WTC11 (cell line): ENCODE results near the gene RGS12. TPM values are rescaled to one million over a fixed set of nuclear protein-coding genes. Genes with fewer than 3 reads are reported as not detected.

ENCODE experiments used
- ATAC-seq: fragments of 200-7000 bp; cut with Tn5 transposase; 2 replicates; pipeline ENCODE4 v1.10.0; 2021; ENCODE audit warnings: mild to moderate bottlenecking, moderate library complexity
- CTCF ChIA-PET: fragments of 300-600 bp; sonication (Branson Sonifier 250); formaldehyde crosslinking; loops from one replicate; lab custom pipeline; 2021; ENCODE audit warnings: antibody characterized with exemption; lab: Charles Lee
- POLR2A ChIA-PET: fragments of 350-600 bp; sonication (Branson Sonifier 250); formaldehyde crosslinking; loops from one replicate; lab custom pipeline; 2021; ENCODE audit warnings: antibody characterized with exemption; lab: Charles Lee
- DNase-seq: peaks from one replicate; pipeline ENCODE4 v3.0.0; 2021; ENCODE audit warnings: low spot score
- H3K27ac Mint-ChIP-seq: 2 replicates; pipeline ENCODE4 v1.8.0; 2021; ENCODE audit warnings: mixed read lengths
- H3K27me3 Mint-ChIP-seq: 2 replicates; pipeline ENCODE4 v1.8.0; 2021; ENCODE audit warnings: low read depth, mild to moderate bottlenecking, moderate library complexity, mixed read lengths
- H3K36me3 Mint-ChIP-seq: 2 replicates; pipeline ENCODE4 v1.8.0; 2021; ENCODE audit warnings: mixed read lengths
- H3K4me1 Mint-ChIP-seq: 2 replicates; pipeline ENCODE4 v1.8.0; 2022; ENCODE audit warnings: mixed read lengths
- H3K4me3 Mint-ChIP-seq: 2 replicates; pipeline ENCODE4 v1.8.0; 2021; ENCODE audit warnings: mild to moderate bottlenecking, moderate library complexity, mixed read lengths
- H3K9me3 Mint-ChIP-seq: 2 replicates; pipeline ENCODE4 v1.8.0; 2021; ENCODE audit warnings: mixed read lengths
- CREM ChIP-seq: sonication (generic); formaldehyde crosslinking; IDR thresholded peaks from 2 replicates; pipeline ENCODE4 v1.8.1; 2022; ENCODE audit warnings: mild to moderate bottlenecking, missing genetic modification reagents, moderate library complexity
- ESRRA ChIP-seq: sonication (generic); formaldehyde crosslinking; IDR thresholded peaks from 2 replicates; pipeline ENCODE4 v1.8.1; 2022; ENCODE audit warnings: mild to moderate bottlenecking, missing genetic modification reagents, borderline replicate concordance
- ETV6 ChIP-seq: sonication (generic); formaldehyde crosslinking; IDR thresholded peaks from 2 replicates; pipeline ENCODE4 v1.8.1; 2022; ENCODE audit warnings: mild to moderate bottlenecking, missing genetic modification reagents
- FOXP1 ChIP-seq: sonication (generic); formaldehyde crosslinking; IDR thresholded peaks from 2 replicates; pipeline ENCODE4 v1.8.0; 2022; ENCODE audit warnings: missing genetic modification reagents, mild to moderate bottlenecking, moderate library complexity, borderline replicate concordance
- GRHL2 ChIP-seq: fragments of 250-450 bp; sonication (Bioruptor Pico); IDR thresholded peaks from 2 replicates; pipeline ENCODE4 v1.8.0; 2022; ENCODE audit warnings: mild to moderate bottlenecking, moderate library complexity; ENCODE audit not compliant: insufficient replicate concordance, severe bottlenecking
- JUN ChIP-seq: sonication (generic); formaldehyde crosslinking; IDR thresholded peaks from 2 replicates; pipeline ENCODE4 v1.8.0; 2023; ENCODE audit warnings: mild to moderate bottlenecking, missing genetic modification reagents
- KAT7 ChIP-seq: sonication (generic); formaldehyde crosslinking; IDR thresholded peaks from 2 replicates; pipeline ENCODE4 v1.8.1; 2023; ENCODE audit warnings: missing genetic modification reagents, mild to moderate bottlenecking, borderline replicate concordance
- MYBL2 ChIP-seq: sonication (generic); formaldehyde crosslinking; IDR thresholded peaks from 2 replicates; pipeline ENCODE4 v1.8.1; 2023; ENCODE audit warnings: mild to moderate bottlenecking, moderate library complexity, missing genetic modification reagents
- PREB ChIP-seq: sonication (generic); formaldehyde crosslinking; IDR thresholded peaks from 2 replicates; pipeline ENCODE4 v1.8.1; 2022; ENCODE audit warnings: mild to moderate bottlenecking, missing genetic modification reagents, moderate library complexity, borderline replicate concordance
- PRRX2 ChIP-seq: fragments of 250-450 bp; sonication (Bioruptor Pico); IDR thresholded peaks from 2 replicates; pipeline ENCODE4 v1.8.0; 2021; ENCODE audit warnings: mild to moderate bottlenecking
- SMAD4 ChIP-seq: sonication (generic); formaldehyde crosslinking; IDR thresholded peaks from 2 replicates; pipeline ENCODE4 v1.8.0; 2022; ENCODE audit warnings: mild to moderate bottlenecking, missing genetic modification reagents
- SP1 ChIP-seq: sonication (generic); formaldehyde crosslinking; conservative IDR thresholded peaks from 2 replicates; pipeline ENCODE4 v1.8.1; 2022; ENCODE audit warnings: missing genetic modification reagents
- TCF7 ChIP-seq: sonication (generic); formaldehyde crosslinking; IDR thresholded peaks from 2 replicates; pipeline ENCODE4 v1.8.0; 2022; ENCODE audit warnings: mild to moderate bottlenecking, low read depth, missing genetic modification reagents, moderate library complexity
- ZMAT4 ChIP-seq: fragments of 250-450 bp; sonication (Bioruptor Pico); IDR thresholded peaks from 2 replicates; pipeline ENCODE4 v1.9.0; 2021; ENCODE audit warnings: mild to moderate bottlenecking
- ZNF232 ChIP-seq: sonication (generic); formaldehyde crosslinking; IDR thresholded peaks from 2 replicates; pipeline ENCODE4 v1.8.0; 2022; ENCODE audit warnings: mild to moderate bottlenecking, missing genetic modification reagents
- ZNF263 ChIP-seq: sonication (generic); formaldehyde crosslinking; IDR thresholded peaks from 2 replicates; pipeline ENCODE4 v1.8.1; 2022; ENCODE audit warnings: low read depth, mild to moderate bottlenecking, moderate library complexity, missing genetic modification reagents
- ZNF317 ChIP-seq: sonication (generic); formaldehyde crosslinking; IDR thresholded peaks from 2 replicates; pipeline ENCODE4 v1.8.1; 2023; ENCODE audit warnings: low read depth, mild to moderate bottlenecking, moderate library complexity, missing genetic modification reagents, borderline replicate concordance
- ZNF423 ChIP-seq: fragments of 250-450 bp; sonication (Bioruptor Pico); IDR thresholded peaks from 2 replicates; pipeline ENCODE4 v2.1.2; 2022; ENCODE audit warnings: mild to moderate bottlenecking, moderate library complexity
- ZNF671 ChIP-seq: fragments of 250-450 bp; sonication (Bioruptor Pico); IDR thresholded peaks from 2 replicates; pipeline ENCODE4 v1.8.0; 2021; ENCODE audit warnings: mild to moderate bottlenecking
- total RNA-seq: library from RNA; stranded (reverse); gene quantifications from 3 replicates; pipeline ENCODE4 v1.2.3, GENCODE V29; 2021
- TF ChIP-seq, protein P1 (sequence below): sonication (generic); formaldehyde crosslinking; IDR thresholded peaks from 2 replicates; pipeline ENCODE4 v1.8.1; 2023; ENCODE audit warnings: mild to moderate bottlenecking, moderate library complexity, missing genetic modification reagents

RGS12 gene
- total RNA-seq, 1 experiment from 2014 or later = 21.0 TPM

DNA sequence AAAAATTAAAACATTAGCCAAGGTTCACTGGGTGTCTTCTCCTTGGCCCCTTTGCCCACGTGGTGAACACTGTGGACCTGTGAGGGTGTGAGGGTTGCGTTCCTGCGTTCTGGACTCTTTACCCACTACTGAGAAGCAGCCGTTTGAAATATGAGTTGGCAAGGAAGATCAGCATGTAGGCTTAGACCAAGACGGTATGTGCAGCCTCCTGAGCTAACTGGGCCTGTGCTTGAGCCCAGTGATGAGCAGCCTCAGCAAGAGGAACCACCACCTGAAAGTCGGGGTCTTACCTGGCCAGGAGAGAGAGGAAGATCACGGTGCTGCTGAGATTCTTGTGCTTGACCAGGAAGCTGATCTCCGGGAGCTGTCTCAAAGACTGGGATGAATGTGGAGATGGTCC, 19.5 kb downstream of the RGS12 start (continued):
- TF ChIP-seq ZNF232 (CRISPR knock-in tag) (no peak), GRHL2 (CRISPR knock-in tag) (no peak), CREM (no peak), JUN (no peak), SMAD4 (CRISPR knock-in tag) (no peak), ZNF317 (no peak), FOXP1 (CRISPR knock-in tag) (no peak), ZNF671 (CRISPR knock-in tag) (no peak), ZMAT4 (no peak), ZNF263 (CRISPR knock-in tag) (no peak)
- TF ChIP-seq, protein P1, sequence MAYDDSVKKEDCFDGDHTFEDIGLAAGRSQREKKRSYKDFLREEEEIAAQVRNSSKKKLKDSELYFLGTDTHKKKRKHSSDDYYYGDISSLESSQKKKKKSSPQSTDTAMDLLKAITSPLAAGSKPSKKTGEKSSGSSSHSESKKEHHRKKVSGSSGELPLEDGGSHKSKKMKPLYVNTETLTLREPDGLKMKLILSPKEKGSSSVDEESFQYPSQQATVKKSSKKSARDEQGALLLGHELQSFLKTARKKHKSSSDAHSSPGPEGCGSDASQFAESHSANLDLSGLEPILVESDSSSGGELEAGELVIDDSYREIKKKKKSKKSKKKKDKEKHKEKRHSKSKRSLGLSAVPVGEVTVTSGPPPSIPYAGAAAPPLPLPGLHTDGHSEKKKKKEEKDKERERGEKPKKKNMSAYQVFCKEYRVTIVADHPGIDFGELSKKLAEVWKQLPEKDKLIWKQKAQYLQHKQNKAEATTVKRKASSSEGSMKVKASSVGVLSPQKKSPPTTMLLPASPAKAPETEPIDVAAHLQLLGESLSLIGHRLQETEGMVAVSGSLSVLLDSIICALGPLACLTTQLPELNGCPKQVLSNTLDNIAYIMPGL = no peak
- TF ChIP-seq, all 79 proteins: peak for 0

DNA sequence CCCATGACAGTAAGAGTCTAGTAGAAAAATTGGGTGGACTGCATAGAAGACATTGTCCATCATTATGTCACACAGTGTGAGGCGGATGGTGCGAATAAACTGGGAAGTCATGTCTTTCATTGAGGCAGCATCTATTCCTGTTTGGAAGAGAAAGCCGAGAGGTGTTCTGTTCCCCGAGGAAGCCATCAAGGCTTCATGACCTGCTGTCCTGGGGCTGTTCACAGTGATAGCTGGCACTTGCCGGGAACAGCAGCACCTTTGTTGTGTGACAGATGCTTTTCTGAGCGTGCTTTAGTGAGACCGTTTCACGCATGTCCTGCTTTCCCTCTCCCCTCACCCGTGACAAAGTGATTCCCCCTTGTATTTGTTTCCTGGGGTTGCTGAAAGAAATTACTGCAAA, 20.3 kb downstream of the RGS12 start:
- ATAC-seq (no peak), DNase-seq (no peak)
- Mint-ChIP-seq H3K27me3 (no peaks in the 10 kb centered on the region), H3K36me3 (peaks cover 10% of the 10 kb centered on the region), H3K27ac (no peak overlapping the region), H3K9me3 (no peaks in the 10 kb centered on the region), H3K4me3 (no peak overlapping the region), H3K4me1 (peaks cover 12% of the 10 kb centered on the region)
- POLR2A ChIA-PET = no interaction called here
- TF ChIP-seq, protein P1 = no peak
- TF ChIP-seq SP1 (CRISPR knock-in tag) = no peak
- TF ChIP-seq TCF7 (CRISPR knock-in tag) = no peak
- no peak for TF ChIP-seq KAT7 (CRISPR knock-in tag)
- TF ChIP-seq ESRRA (CRISPR knock-in tag) = no peak
- no peak for TF ChIP-seq PREB (CRISPR knock-in tag)
- no peak for TF ChIP-seq ZMAT4
- TF ChIP-seq ETV6 (CRISPR knock-in tag) = no peak
- TF ChIP-seq ZNF423 (CRISPR knock-in tag) = no peak
- TF ChIP-seq MYBL2 (CRISPR knock-in tag) = no peak
- no peak for TF ChIP-seq PRRX2 (CRISPR knock-in tag)
- TF ChIP-seq JUN = no peak
- TF ChIP-seq, all 79 proteins: peak for 0
- CTCF ChIA-PET = interaction anchor here (1.2 to 1.5 kb wide), 2 partner anchors 11 to 122 kb away, joined by 3 to 5 read pairs; no protein-coding TSS in a partner anchor
